Right cardiac atrium (tissue), 5 donors: Measurements from ENCODE around the gene HMGXB3. TPM values are rescaled to one million over a fixed set of nuclear protein-coding genes. Genes with fewer than 3 reads are reported as not detected.

Experiments
- ATAC-seq, 2 donors: fragments of 200-7000 bp; cut with Tn5 transposase; one replicate each; pipeline versions ENCODE4 v1.8.0 to v1.9.1; 2020; ENCODE audit warnings: moderate library complexity in 2 of 2, mild to moderate bottlenecking in 1 of 2
- DNase-seq, 3 donors: peaks; one replicate each; pipeline ENCODE4 v3.0.0-alpha.2; 2020
- H3K27ac ChIP-seq: one replicate; pipeline ENCODE4 v1.5.1; 2013; ENCODE audit warnings: mild to moderate bottlenecking, low read length, control low read depth, moderate library complexity
- H3K27me3 ChIP-seq: one replicate; pipeline ENCODE4 v1.6.1; 2013; ENCODE audit not compliant: control insufficient read depth, insufficient read depth
- H3K4me1 ChIP-seq: one replicate; pipeline ENCODE4 v1.6.1; 2013; ENCODE audit warnings: low read length; ENCODE audit not compliant: control insufficient read depth, insufficient read depth
- H3K4me3 ChIP-seq: one replicate; pipeline ENCODE4 v1.5.1; 2013; ENCODE audit warnings: low read length, control low read depth
- H3K9me3 ChIP-seq: one replicate; pipeline ENCODE4 v1.6.1; 2013; ENCODE audit warnings: low read length; ENCODE audit not compliant: control insufficient read depth
- WGBS: extraction: QIAGEN DNeasy Blood & Tissue Kit; methylation state at CpG from one replicate; pipeline ENCODE4 v1.1.7; 2013; 5-methylcytosine and 5-hydroxymethylcytosine counted together
- intact Hi-C, 4 donors: fragments of 100-400 bp; cut with DNase I; formaldehyde crosslinking; loops; one replicate each; pipeline versions ENCODE4 v1.11.0 to v1.14.0; 2022 to 2023
- polyA plus RNA-seq: library from polyadenylated mRNA; stranded (reverse); fragments of 200-250 nt; gene quantifications from one replicate; pipeline ENCODE4 v1.2.3, GENCODE V29; 2013
- total RNA-seq, 4 donors: library from RNA; stranded (reverse); fragmentation: NEBNext Ultra II Directional; extraction: Animal tissue kit (Norgen Biotek cat#: 25700); gene quantifications; one replicate each; pipeline ENCODE4 v1.2.1, GENCODE V29; 2021
- donor health status: healthy with polysubstance abuse.
- donor health status: DM: no; HTN: yes; CAD: no.
- donor health status: DM: no; HTN: no; CAD: no.
- donor health status: DM: no; HTN: yes; CAD: no; lungs with severe emphysema.
- donor health status: DM: yes; HTN: yes; CAD: no.

HMGXB3 gene
- total and polyA plus RNA-seq, 5 donors: 9.3 to 19.6 (median 14.8) TPM

DNA sequence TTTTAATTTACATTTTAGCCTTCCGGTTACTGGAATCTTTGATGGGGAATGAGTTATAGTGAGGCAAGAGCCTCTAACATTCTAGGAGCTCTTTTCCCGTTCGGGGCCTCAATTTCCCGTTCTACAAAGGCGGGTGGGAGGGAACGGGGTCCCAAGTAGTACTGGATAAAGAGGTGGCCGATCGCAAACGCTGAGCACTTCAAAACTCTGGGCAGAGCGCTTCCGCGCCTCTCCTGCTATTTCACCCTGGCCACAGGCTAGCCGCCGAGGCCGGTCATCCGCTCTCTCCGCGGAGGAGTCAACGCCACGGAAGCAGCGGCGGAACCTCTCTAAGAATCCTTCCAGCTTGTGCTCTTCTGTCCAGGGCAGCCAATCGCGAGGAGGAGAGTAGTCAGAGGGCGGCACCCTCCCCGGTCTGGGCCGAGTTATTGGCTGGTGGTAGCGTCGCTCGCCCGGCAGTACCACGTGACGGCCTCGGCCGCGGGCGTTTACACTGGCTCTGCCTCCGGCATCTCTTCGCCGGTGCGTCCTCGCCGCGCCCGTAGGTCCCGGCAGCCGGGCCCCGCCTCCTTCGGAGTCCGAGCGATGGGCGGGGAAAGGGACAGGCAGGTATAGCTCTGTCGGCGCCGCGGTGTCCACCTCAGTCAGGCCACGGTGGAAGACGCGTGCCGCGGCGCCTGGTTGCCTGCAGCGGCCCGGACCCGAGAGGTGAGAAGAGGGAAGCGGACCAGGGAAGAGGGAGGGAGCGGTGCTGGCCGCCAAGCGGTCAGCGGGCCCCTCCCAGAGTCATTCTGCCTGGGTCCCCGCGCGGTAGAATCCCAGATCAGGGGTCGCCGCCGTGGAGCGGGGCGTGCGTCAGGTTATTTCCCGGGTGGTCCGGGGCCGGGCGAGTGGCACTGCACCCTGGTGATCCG lies 40.0 kb upstream of the HMGXB3 start, which contains the start of gene SLC26A2:
SLC26A2 (plus strand) TSS at position 487 of the 914 bp plus-strand sequence. CDS start 16,895 bp downstream, outside the sequence.
- peak; percentile 100 for ATAC-seq
- Histone ChIP-seq H3K4me1 (no peaks in the 10 kb centered on the region), H3K9me3 (no peaks in the 10 kb centered on the region), H3K4me3 (peak within 1 kb of the TSS; percentile 54), H3K27me3 (no peaks in the 10 kb centered on the region), H3K27ac (peak within 1 kb of the TSS; percentile 65)
- WGBS: under 1% methylated on average over 84 of the region's 84 CpGs
- intact Hi-C loops: loop anchor here in 1 of 4 donors (10.0 kb wide), 1 partner anchor 126 kb away; no protein-coding TSS in a partner anchor
- DNase-seq: peak; percentile 97 to 99 (median 98)

GRCh38 chr5:149961186-149961685 lies 39.3 kb upstream of the HMGXB3 start:
- WGBS: 14% methylated on average over 23 of the region's 23 CpGs
- DNase-seq: no peak
- H3K27me3 ChIP-seq: no peaks in the 10 kb centered on the region
- H3K4me3 ChIP-seq: peak overlapping the region; percentile 41
- ATAC-seq: no peak
- no peaks in the 10 kb centered on the region for H3K9me3 ChIP-seq
- intact Hi-C loops: loop anchor here in 1 of 4 donors (10.0 kb wide), 1 partner anchor 126 kb away; no protein-coding TSS in a partner anchor
- H3K27ac ChIP-seq: no peak overlapping the region
- H3K4me1 ChIP-seq: no peaks in the 10 kb centered on the region

DNA sequence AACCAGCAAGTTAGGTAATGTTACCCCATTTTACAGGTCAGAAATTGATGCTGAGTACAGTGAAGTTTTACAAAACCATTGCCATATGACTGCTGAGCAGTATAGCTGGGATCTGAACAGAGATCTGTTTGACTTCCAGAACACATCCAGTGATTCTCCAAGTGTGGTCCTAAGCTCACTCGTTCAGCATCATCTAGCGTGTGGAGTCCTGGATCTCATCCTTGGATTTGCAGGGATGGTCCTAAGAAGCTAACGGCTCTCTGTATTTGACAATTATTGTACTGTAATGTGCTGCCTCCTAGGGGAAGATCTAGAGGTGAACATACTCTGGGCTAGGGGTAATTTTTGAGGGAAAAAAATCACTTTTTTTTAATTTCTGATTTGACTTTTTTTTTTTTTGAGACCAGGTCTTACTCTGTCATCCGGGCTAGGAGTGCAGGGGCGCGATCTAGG lies 38.6 kb upstream of the HMGXB3 start:
- no peaks in the 10 kb centered on the region for H3K4me1 ChIP-seq
- H3K9me3 ChIP-seq: no peaks in the 10 kb centered on the region
- no peak overlapping the region for H3K27ac ChIP-seq
- intact Hi-C loops: loop anchor here in 1 of 4 donors (10.0 kb wide), 1 partner anchor 127 kb away; no protein-coding TSS in a partner anchor
- ATAC-seq (peak in 1 of 2 donors; percentile 5), DNase-seq (no peak)
- 58% methylated on average over 6 of the region's 6 CpGs for WGBS
- H3K4me3 ChIP-seq: no peak overlapping the region
- H3K27me3 ChIP-seq: no peaks in the 10 kb centered on the region

- no peak overlapping the region for H3K4me3 ChIP-seq
- intact Hi-C loops: loop anchor here in 1 of 4 donors (10.0 kb wide), 1 partner anchor 128 kb away; no protein-coding TSS in a partner anchor
- ATAC-seq (no peak), DNase-seq (no peak)
- no peaks in the 10 kb centered on the region for H3K27me3 ChIP-seq
- no peaks in the 10 kb centered on the region for H3K4me1 ChIP-seq
- H3K9me3 ChIP-seq: no peaks in the 10 kb centered on the region
- H3K27ac ChIP-seq: no peak overlapping the region
- WGBS: 94% methylated on average over 5 of the region's 5 CpGs
Observed at GRCh38 chr5:149962601-149963300, 37.8 kb upstream of the HMGXB3 start.

DNA sequence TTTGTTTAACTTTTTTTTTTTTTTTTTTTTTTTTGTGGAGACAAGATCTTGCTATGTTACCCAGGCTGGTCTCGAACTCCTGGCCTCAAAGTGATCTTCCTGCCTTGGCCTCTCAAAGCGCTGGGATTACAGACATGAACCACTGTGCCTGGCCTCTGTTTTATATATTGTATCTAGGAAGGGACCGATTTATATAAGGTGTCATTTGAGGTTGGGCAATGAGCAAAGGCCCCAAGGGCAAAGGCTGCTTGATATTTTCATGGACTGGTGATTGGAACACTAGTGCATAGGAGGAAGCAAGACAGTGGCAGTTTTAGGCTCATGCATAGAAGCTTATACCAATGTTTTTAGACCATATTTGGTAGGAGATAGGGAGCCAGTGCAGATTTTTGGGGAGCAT lies 36.8 kb upstream of the HMGXB3 start:
- Histone ChIP-seq H3K27me3 (no peaks in the 10 kb centered on the region), H3K4me1 (no peaks in the 10 kb centered on the region), H3K9me3 (no peaks in the 10 kb centered on the region), H3K4me3 (no peak overlapping the region), H3K27ac (no peak overlapping the region)
- ATAC-seq: no peak
- 98% methylated on average over 3 of the region's 3 CpGs for WGBS
- DNase-seq: no peak
- intact Hi-C loops: loop anchor here in 1 of 4 donors (10.0 kb wide), 1 partner anchor 129 kb away; no protein-coding TSS in a partner anchor

DNA sequence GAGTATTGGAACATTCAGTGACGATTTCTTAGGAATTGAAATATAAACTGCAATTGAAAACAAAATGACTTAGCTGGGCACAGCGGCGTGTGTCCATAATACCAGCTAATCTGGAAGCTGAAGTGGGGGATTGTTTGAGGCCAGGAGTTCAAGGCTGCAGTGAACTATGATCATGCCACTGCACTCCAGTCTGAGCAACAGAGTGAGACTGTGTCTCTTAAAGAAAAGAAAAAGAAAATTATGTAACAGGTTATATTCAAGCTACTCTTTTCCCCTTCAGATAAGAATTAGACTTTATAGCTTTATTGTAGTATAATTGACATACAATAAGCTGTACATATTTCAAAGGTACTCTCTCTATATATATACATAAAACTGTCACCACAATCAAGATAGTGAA lies 33.6 kb upstream of the HMGXB3 start:
- ATAC-seq (no peak), DNase-seq (no peak)
- Histone ChIP-seq H3K4me1 (no peaks in the 10 kb centered on the region), H3K4me3 (no peak overlapping the region), H3K9me3 (no peaks in the 10 kb centered on the region), H3K27ac (no peak overlapping the region), H3K27me3 (no peaks in the 10 kb centered on the region)
- intact Hi-C loops: loop anchor here in 1 of 4 donors (10.0 kb wide), 1 partner anchor 132 kb away; no protein-coding TSS in a partner anchor
- 92% methylated on average over 3 of the region's 3 CpGs for WGBS

- Histone ChIP-seq H3K27me3 (no peaks in the 10 kb centered on the region), H3K9me3 (no peaks in the 10 kb centered on the region), H3K4me3 (no peak overlapping the region), H3K27ac (no peak overlapping the region), H3K4me1 (no peaks in the 10 kb centered on the region)
- 87% methylated on average over 4 of the region's 4 CpGs for WGBS
- no peak for ATAC-seq
- intact Hi-C loops: loop anchor here in 1 of 4 donors (10.0 kb wide), 1 partner anchor 135 kb away; no protein-coding TSS in a partner anchor
- no peak for DNase-seq
Observed at GRCh38 chr5:149969181-149969930, 31.2 kb upstream of the HMGXB3 start.

DNA sequence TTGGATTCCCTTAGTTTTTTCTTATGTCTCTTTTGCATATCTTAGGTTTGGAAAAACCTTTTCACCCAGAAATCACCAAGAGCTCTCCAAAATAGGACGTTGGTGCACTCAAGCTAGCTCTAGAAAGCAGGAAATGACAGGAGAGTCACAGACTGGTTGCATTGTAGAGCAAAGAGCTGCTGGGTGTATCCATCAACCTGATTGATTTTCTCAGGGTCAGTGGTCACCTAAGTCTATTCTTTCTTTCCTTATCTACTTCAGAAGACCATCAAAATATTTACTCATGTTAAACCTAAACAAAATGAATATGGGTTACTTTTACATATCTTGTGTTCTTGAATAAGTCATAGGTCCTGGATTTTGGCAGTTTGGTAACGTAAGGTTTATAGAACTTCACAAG lies 25.1 kb upstream of the HMGXB3 start:
- Histone ChIP-seq H3K4me3 (no peak overlapping the region), H3K27ac (no peak overlapping the region), H3K27me3 (no peaks in the 10 kb centered on the region), H3K9me3 (no peaks in the 10 kb centered on the region), H3K4me1 (no peaks in the 10 kb centered on the region)
- ATAC-seq (no peak), DNase-seq (no peak)
- 65% methylated on average over 2 of the region's 2 CpGs for WGBS
- intact Hi-C loops: no loop called here

GRCh38 chr5:149979896-149980295 lies 20.6 kb upstream of the HMGXB3 start:
- Histone ChIP-seq H3K4me1 (no peaks in the 10 kb centered on the region), H3K27me3 (no peaks in the 10 kb centered on the region), H3K27ac (no peak overlapping the region), H3K9me3 (no peaks in the 10 kb centered on the region), H3K4me3 (no peak overlapping the region)
- no peak for DNase-seq
- intact Hi-C loops: loop anchor here in 1 of 4 donors (10.0 kb wide), 1 partner anchor 145 kb away; no protein-coding TSS in a partner anchor
- WGBS: 91% methylated on average over 1 of the region's 1 CpG
- ATAC-seq: no peak

DNA sequence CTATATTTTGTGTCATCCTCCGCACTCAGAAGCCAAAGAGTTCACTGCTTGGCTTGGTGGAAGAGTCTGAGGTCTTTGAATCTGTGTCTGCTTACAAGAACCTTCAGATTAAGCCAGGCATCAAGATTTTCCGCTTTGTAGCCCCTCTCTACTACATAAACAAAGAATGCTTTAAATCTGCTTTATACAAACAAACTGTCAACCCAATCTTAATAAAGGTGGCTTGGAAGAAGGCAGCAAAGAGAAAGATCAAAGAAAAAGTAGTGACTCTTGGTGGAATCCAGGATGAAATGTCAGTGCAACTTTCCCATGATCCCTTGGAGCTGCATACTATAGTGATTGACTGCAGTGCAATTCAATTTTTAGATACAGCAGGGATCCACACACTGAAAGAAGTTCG lies 19.3 kb upstream of the HMGXB3 start:
- Histone ChIP-seq H3K4me1 (no peaks in the 10 kb centered on the region), H3K27me3 (no peaks in the 10 kb centered on the region), H3K4me3 (no peak overlapping the region), H3K9me3 (no peaks in the 10 kb centered on the region), H3K27ac (no peak overlapping the region)
- intact Hi-C loops: loop anchor here in 1 of 4 donors (10.0 kb wide), 1 partner anchor 146 kb away; no protein-coding TSS in a partner anchor
- DNase-seq: no peak
- no peak for ATAC-seq
- WGBS: 89% methylated on average over 3 of the region's 3 CpGs
